ENCODE measurements around the gene ZFR2.
"Not testable (repeated sequence)": the region's sequence is repeated elsewhere in the genome, so short reads cannot be mapped to it uniquely, and the experiment has no call there.

The ZFR2 gene

GRCh38 chr19:3769494-3769893 is 99.3 kb downstream of the ZFR2 start:
- DNase-seq: no peak

- no peak for DNase-seq
Measured at GRCh38 chr19:3768748-3769099, 100.1 kb downstream of the ZFR2 start.

GRCh38 chr19:3768015-3768747 is 100.7 kb downstream of the ZFR2 start:
- DNase-seq: no peak

- no peak for DNase-seq
Measured at GRCh38 chr19:3767050-3767449, 101.8 kb downstream of the ZFR2 start.

GRCh38 chr19:3766520-3766919 is 102.3 kb downstream of the ZFR2 start:
- DNase-seq: no peak

- DNase-seq: not testable (repeated sequence)
Measured at GRCh38 chr19:3765757-3766156, 103.1 kb downstream of the ZFR2 start.

GRCh38 chr19:3765121-3765520 is 103.7 kb downstream of the ZFR2 start:
- no peak for DNase-seq

GRCh38 chr19:3762501-3763459 is 106.1 kb downstream of the ZFR2 start, which contains the start of gene MRPL54:
TSS of gene MRPL54 (plus strand) at chr19:3762682. CDS start at chr19:3762701, 19 bp downstream.
- DNase-seq: peak; percentile 98

GRCh38 chr19:3762130-3762473 is 106.7 kb downstream of the ZFR2 start:
- no peak for DNase-seq

- DNase-seq: peak; percentile 95
Measured at GRCh38 chr19:3761382-3762129, 107.3 kb downstream of the ZFR2 start, which contains the start of gene APBA3. TSS of gene APBA3 (minus strand) at chr19:3761692. CDS start at chr19:3760264, 1,428 bp downstream.

- no peak for DNase-seq
Measured at GRCh38 chr19:3760871-3761361, 107.9 kb downstream of the ZFR2 start.

GRCh38 chr19:3759482-3760254 is 109.2 kb downstream of the ZFR2 start:
- no peak for DNase-seq

- not testable (repeated sequence) for DNase-seq
Measured at GRCh38 chr19:3758297-3758696, 110.5 kb downstream of the ZFR2 start.

GRCh38 chr19:3757705-3758104 is 111.1 kb downstream of the ZFR2 start:
- not testable (repeated sequence) for DNase-seq

All from activated naive CD4-positive, alpha-beta T cell treated with anti-CD3 and anti-CD28 coated beads, Interleukin-2, amount 50 U/mL, for 16 hours (primary cell).